AG04450 (cell line): ENCODE measurements around the gene CHPF. TPM values are rescaled to one million over a fixed set of nuclear protein-coding genes. Genes with fewer than 3 reads are reported as not detected.
A peak's percentile ranks its signal among the peaks of the same experiment; 100 is the strongest.

Experiments
- CTCF ChIA-PET: fragments of 300-600, 350-600 bp; formaldehyde crosslinking; extraction: SDS; loops from one replicate; lab custom pipeline; 2022; ENCODE audit warnings: antibody characterized with exemption, inconsistent platforms; lab: Charles Lee
- POLR2A ChIA-PET: fragments of 350-600 bp; formaldehyde crosslinking; extraction: SDS; loops from one replicate; lab custom pipeline; 2021; ENCODE audit warnings: antibody characterized with exemption, inconsistent platforms; lab: Yijun Ruan, JAX
- DNase-seq: peaks from one replicate; pipeline ENCODE4 v3.0.0-alpha.2; 2011; ENCODE audit warnings: low read depth, low spot score
- H3K27ac ChIP-seq: one replicate; pipeline ENCODE4 v1.5.1; 2012; ENCODE audit warnings: low read depth, low read length, control low read depth
- H3K27me3 ChIP-seq: one replicate; pipeline ENCODE4 v1.6.0; 2012; ENCODE audit warnings: low read length; ENCODE audit not compliant: control insufficient read depth, insufficient read depth
- H3K4me3 ChIP-seq: 2 replicates; pipeline ENCODE4 v1.5.1; 2011; ENCODE audit warnings: mild to moderate bottlenecking, low read depth, low read length, control low read depth
- H3K9me3 ChIP-seq: 2 replicates; pipeline ENCODE4 v1.5.1; 2012; ENCODE audit warnings: low read length; ENCODE audit not compliant: control insufficient read depth, insufficient read depth
- CTCF ChIP-seq: IDR thresholded peaks from 2 replicates; pipeline ENCODE4 v1.5.1; 2011; ENCODE audit warnings: low read depth, low read length, control low read depth, inconsistent platforms
- polyA plus RNA-seq: library from polyadenylated mRNA; depleted of rRNA; stranded (reverse); fragments of >200 nt; gene quantifications from 2 replicates; pipeline ENCODE4 v1.2.3, GENCODE V29; 2011

CHPF gene
- polyA plus RNA-seq, 1 experiment: 24.4 TPM

- Histone ChIP-seq H3K27me3 (peaks cover 46% of the 10 kb centered on the region), H3K9me3 (peaks cover 8% of the 10 kb centered on the region), H3K4me3 (peak overlapping the region; percentile 37), H3K27ac (no peak overlapping the region)
- CTCF ChIA-PET: interaction anchor here (0.6 to 4.5 kb wide), 31 partner anchors 11 to 301 kb away, joined by 3 to 97 read pairs (median 5); partner anchors contain the start of gene GMPPA
- POLR2A ChIA-PET: interaction anchor here (0.6 to 2.0 kb wide), 5 partner anchors 10 to 15 kb away, joined by 3 to 18 read pairs (median 3); partner anchors contain the start of gene GMPPA
- TF ChIP-seq CTCF: peak; percentile 79
- no peak for DNase-seq
These were observed 33.7 kb downstream of the CHPF start for GRCh38 chr2:219509780-219510511.

GRCh38 chr2:219508971-219509779 is 34.4 kb downstream of the CHPF start:
- DNase-seq: no peak
- H3K4me3 ChIP-seq: no peak overlapping the region
- H3K9me3 ChIP-seq: peaks cover 8% of the 10 kb centered on the region
- ChIA-PET POLR2A (interaction anchor here (0.6 to 2.0 kb wide), 4 partner anchors 11 to 126 kb away, joined by 3 to 18 read pairs (median 4); partner anchors contain the start of gene GMPPA), CTCF (interaction anchor here (0.7 to 4.5 kb wide), 19 partner anchors 10 to 112 kb away, joined by 3 to 97 read pairs (median 7); partner anchors contain the start of gene GMPPA)
- peaks cover 39% of the 10 kb centered on the region for H3K27me3 ChIP-seq
- TF ChIP-seq CTCF: no peak
- no peak overlapping the region for H3K27ac ChIP-seq

GRCh38 chr2:219508444-219508734 is 35.2 kb downstream of the CHPF start:
- ChIA-PET POLR2A (interaction anchor here (0.6 to 1.3 kb wide), 4 partner anchors 10 to 125 kb away, joined by 3 to 5 read pairs (median 4); partner anchors contain the start of gene GMPPA), CTCF (interaction anchor here (0.7 to 4.5 kb wide), 5 partner anchors 9 to 105 kb away, joined by 3 to 97 read pairs (median 4); partner anchors contain the start of gene GMPPA)
- DNase-seq: no peak
- H3K27ac ChIP-seq: no peak overlapping the region
- H3K4me3 ChIP-seq: no peak overlapping the region
- H3K9me3 ChIP-seq: peaks cover 8% of the 10 kb centered on the region
- TF ChIP-seq CTCF: no peak
- peaks cover 31% of the 10 kb centered on the region for H3K27me3 ChIP-seq

- no peak for TF ChIP-seq CTCF
- POLR2A ChIA-PET: interaction anchor here (0.5 to 1.3 kb wide), 6 partner anchors 9 to 124 kb away, joined by 3 to 5 read pairs (median 4); partner anchors contain the start of genes DNPEP and GMPPA
- no peak overlapping the region for H3K4me3 ChIP-seq
- no peak overlapping the region for H3K27ac ChIP-seq
- peaks cover 25% of the 10 kb centered on the region for H3K27me3 ChIP-seq
- CTCF ChIA-PET: interaction anchor here (0.6 to 4.5 kb wide), 5 partner anchors 14 to 105 kb away, joined by 3 to 97 read pairs (median 4); no protein-coding TSS in a partner anchor
- DNase-seq: no peak
- peaks cover 8% of the 10 kb centered on the region for H3K9me3 ChIP-seq
These were observed 35.8 kb downstream of the CHPF start for GRCh38 chr2:219507581-219508443.
